Measurements from ENCODE around the gene SLC30A3. TPM values are rescaled to one million over a fixed set of nuclear protein-coding genes. Genes with fewer than 3 reads are reported as not detected.

Gene SLC30A3
- 0.06 and 0.10 TPM in 2 replicates for total RNA-seq

GRCh38 chr2:27262379-27263286 lies at the start of gene SLC30A3:
Gene SLC30A3 (minus strand): TSS chr2:27263047. CDS start chr2:27262906, 141 bp downstream.

GRCh38 chr2:27308359-27308881 lies 45.6 kb upstream of the SLC30A3 start, which contains the start of gene UCN:
Gene UCN (minus strand): TSS chr2:27308445. CDS start chr2:27307895, 550 bp downstream.

GRCh38 chr2:27281855-27282559 lies 19.2 kb upstream of the SLC30A3 start, which contains the start of gene TRIM54:
Gene TRIM54 (plus strand): TSS chr2:27282429. CDS start chr2:27282732, 303 bp downstream.

GRCh38 chr2:27275211-27276150 lies 12.6 kb upstream of the SLC30A3 start, which contains the start of gene DNAJC5G:
Gene DNAJC5G (plus strand): TSS chr2:27275433. CDS start chr2:27276729, 1,296 bp downstream.

GRCh38 chr2:27217173-27218121 lies 45.4 kb downstream of the SLC30A3 start, which contains the start of gene CAD:
Gene CAD (plus strand): TSS chr2:27217369. CDS start chr2:27217552, 183 bp downstream.

GRCh38 chr2:27211943-27212625 lies 50.8 kb downstream of the SLC30A3 start, which contains the start of the genes ATRAID and SLC5A6:
Gene ATRAID (plus strand): TSS chr2:27212041. CDS start chr2:27212369, 328 bp downstream.
Gene SLC5A6 (minus strand): TSS chr2:27212268. CDS start chr2:27207650, 4,618 bp downstream.

Other genes starting within 250 kb of the SLC30A3 start
- gene TMEM214, start 230.1 kb downstream of the SLC30A3 start, total RNA-seq, result 49.5 and 65.0 TPM in 2 replicates
- gene AGBL5, start 211.4 kb downstream of the SLC30A3 start, total RNA-seq, result 10.2 and 12.7 TPM in 2 replicates
- gene OST4, start 191.4 kb downstream of the SLC30A3 start, total RNA-seq, result 215 and 321 TPM in 2 replicates
- 661 and 781 TPM in 2 replicates for gene EMILIN1, start 184.4 kb downstream of the SLC30A3 start, total RNA-seq
- 1.1 TPM in 1 of 2 replicates, not detected in the other for gene KHK, start 176.3 kb downstream of the SLC30A3 start, total RNA-seq
- 9.6 and 12.3 TPM in 2 replicates for gene CGREF1, start 143.9 kb downstream of the SLC30A3 start, total RNA-seq
- 0.06 TPM in 1 of 2 replicates, not detected in the other for gene ABHD1, start 139.2 kb downstream of the SLC30A3 start, total RNA-seq
- gene PREB, start 128.4 kb downstream of the SLC30A3 start, total RNA-seq, result 54.4 and 60.6 TPM in 2 replicates
- not detected in 2 replicates for gene PRR30, start 123.6 kb downstream of the SLC30A3 start, total RNA-seq
- 0.10 and 0.44 TPM in 2 replicates for gene TCF23, start 114.0 kb downstream of the SLC30A3 start, total RNA-seq
- gene ATRAID, start 51.0 kb downstream of the SLC30A3 start, total RNA-seq, result 157 and 193 TPM in 2 replicates
- 12.2 and 13.5 TPM in 2 replicates for gene SLC5A6, start 50.8 kb downstream of the SLC30A3 start, total RNA-seq
- 27.5 and 30.3 TPM in 2 replicates for gene CAD, start 45.7 kb downstream of the SLC30A3 start, total RNA-seq
- gene DNAJC5G, start 12.4 kb upstream of the SLC30A3 start, total RNA-seq, result not detected in 2 replicates
- gene TRIM54, start 19.4 kb upstream of the SLC30A3 start, total RNA-seq, result not detected in 2 replicates
- 1.1 and 1.2 TPM in 2 replicates for gene UCN, start 45.4 kb upstream of the SLC30A3 start, total RNA-seq
- 123 and 139 TPM in 2 replicates for gene MPV17, start 60.0 kb upstream of the SLC30A3 start, total RNA-seq
- 23.2 and 28.6 TPM in 2 replicates for gene GTF3C2, start 93.7 kb upstream of the SLC30A3 start, total RNA-seq
- gene EIF2B4, start 107.3 kb upstream of the SLC30A3 start, total RNA-seq, result 28.6 and 35.0 TPM in 2 replicates
- gene SNX17, start 107.6 kb upstream of the SLC30A3 start, total RNA-seq, result 87.7 and 96.2 TPM in 2 replicates
- 3.0 and 5.4 TPM in 2 replicates for gene ZNF513, start 117.7 kb upstream of the SLC30A3 start, total RNA-seq
- 51.3 and 53.0 TPM in 2 replicates for gene PPM1G, start 146.5 kb upstream of the SLC30A3 start, total RNA-seq
- gene NRBP1, start 165.6 kb upstream of the SLC30A3 start, total RNA-seq, result 74.3 and 82.3 TPM in 2 replicates
- gene KRTCAP3, start 179.3 kb upstream of the SLC30A3 start, total RNA-seq, result not detected in 2 replicates
- gene IFT172, start 226.7 kb upstream of the SLC30A3 start, total RNA-seq, result 10.6 and 21.5 TPM in 2 replicates
- gene FNDC4, start 232.2 kb upstream of the SLC30A3 start, total RNA-seq, result 30.8 and 42.8 TPM in 2 replicates
- gene GCKR, start 233.8 kb upstream of the SLC30A3 start, total RNA-seq, result 0.34 and 0.44 TPM in 2 replicates